WTC11 (cell line): ENCODE measurements around the gene HAGHL. TPM values are rescaled to one million over a fixed set of nuclear protein-coding genes. Genes with fewer than 3 reads are reported as not detected.

Experiments
- ATAC-seq: fragments of 200-7000 bp; cut with Tn5 transposase; 2 replicates; pipeline ENCODE4 v1.10.0; 2021; ENCODE audit warnings: mild to moderate bottlenecking, moderate library complexity
- CTCF ChIA-PET: fragments of 300-600 bp; sonication (Branson Sonifier 250); formaldehyde crosslinking; loops from one replicate; lab custom pipeline; 2021; ENCODE audit warnings: antibody characterized with exemption; lab: Charles Lee
- POLR2A ChIA-PET: fragments of 350-600 bp; sonication (Branson Sonifier 250); formaldehyde crosslinking; loops from one replicate; lab custom pipeline; 2021; ENCODE audit warnings: antibody characterized with exemption; lab: Charles Lee
- DNase-seq: peaks from one replicate; pipeline ENCODE4 v3.0.0; 2021; ENCODE audit warnings: low spot score
- H3K27ac Mint-ChIP-seq: 2 replicates; pipeline ENCODE4 v1.8.0; 2021; ENCODE audit warnings: mixed read lengths
- H3K27me3 Mint-ChIP-seq: 2 replicates; pipeline ENCODE4 v1.8.0; 2021; ENCODE audit warnings: low read depth, mild to moderate bottlenecking, moderate library complexity, mixed read lengths
- H3K36me3 Mint-ChIP-seq: 2 replicates; pipeline ENCODE4 v1.8.0; 2021; ENCODE audit warnings: mixed read lengths
- H3K4me1 Mint-ChIP-seq: 2 replicates; pipeline ENCODE4 v1.8.0; 2022; ENCODE audit warnings: mixed read lengths
- H3K4me3 Mint-ChIP-seq: 2 replicates; pipeline ENCODE4 v1.8.0; 2021; ENCODE audit warnings: mild to moderate bottlenecking, moderate library complexity, mixed read lengths
- H3K9me3 Mint-ChIP-seq: 2 replicates; pipeline ENCODE4 v1.8.0; 2021; ENCODE audit warnings: mixed read lengths
- CREM ChIP-seq: sonication (generic); formaldehyde crosslinking; IDR thresholded peaks from 2 replicates; pipeline ENCODE4 v1.8.1; 2022; ENCODE audit warnings: mild to moderate bottlenecking, missing genetic modification reagents, moderate library complexity
- FOXJ3 ChIP-seq: sonication (generic); formaldehyde crosslinking; IDR thresholded peaks from 2 replicates; pipeline ENCODE4 v1.9.0; 2021; ENCODE audit warnings: missing genetic modification reagents, mild to moderate bottlenecking, borderline replicate concordance
- HMGA2 ChIP-seq: fragments of 250-450 bp; sonication (Bioruptor Pico); IDR thresholded peaks from 2 replicates; pipeline ENCODE4 v1.4.0; 2021; ENCODE audit warnings: mild to moderate bottlenecking, moderate library complexity
- MXD4 ChIP-seq: fragments of 250-450 bp; sonication (Bioruptor Pico); IDR thresholded peaks from 2 replicates; pipeline ENCODE4 v1.8.0; 2021; ENCODE audit warnings: mild to moderate bottlenecking, moderate library complexity, borderline replicate concordance
- NFATC4 ChIP-seq: fragments of 250-450 bp; sonication (Bioruptor Pico); IDR thresholded peaks from 2 replicates; pipeline ENCODE4 v1.9.0; 2021; ENCODE audit warnings: mild to moderate bottlenecking
- NFE2L1 ChIP-seq: sonication (generic); formaldehyde crosslinking; IDR thresholded peaks from 2 replicates; pipeline ENCODE4 v1.8.1; 2023; ENCODE audit warnings: missing genetic modification reagents
- RELA ChIP-seq: sonication (generic); formaldehyde crosslinking; IDR thresholded peaks from 2 replicates; pipeline ENCODE4 v1.8.1; 2022; ENCODE audit warnings: missing genetic modification reagents, mild to moderate bottlenecking, borderline replicate concordance
- TCF7 ChIP-seq: sonication (generic); formaldehyde crosslinking; IDR thresholded peaks from 2 replicates; pipeline ENCODE4 v1.8.0; 2022; ENCODE audit warnings: mild to moderate bottlenecking, low read depth, missing genetic modification reagents, moderate library complexity
- ZNF219 ChIP-seq: sonication (generic); formaldehyde crosslinking; IDR thresholded peaks from 2 replicates; pipeline ENCODE4 v1.8.0; 2023; ENCODE audit warnings: missing genetic modification reagents, mild to moderate bottlenecking, borderline replicate concordance
- ZNF671 ChIP-seq: fragments of 250-450 bp; sonication (Bioruptor Pico); IDR thresholded peaks from 2 replicates; pipeline ENCODE4 v1.8.0; 2021; ENCODE audit warnings: mild to moderate bottlenecking
- total RNA-seq: library from RNA; stranded (reverse); gene quantifications from 3 replicates; pipeline ENCODE4 v1.2.3, GENCODE V29; 2021
- TF ChIP-seq, protein P1 (sequence below): sonication (generic); formaldehyde crosslinking; IDR thresholded peaks from 2 replicates; pipeline ENCODE4 v1.8.0; 2022; ENCODE audit warnings: mild to moderate bottlenecking, missing genetic modification reagents
- TF ChIP-seq, protein P2 (sequence below): fragments of 250-450 bp; sonication (Bioruptor Pico); IDR thresholded peaks from 2 replicates; pipeline ENCODE4 v1.8.0; 2021; ENCODE audit warnings: mild to moderate bottlenecking

The HAGHL gene
- total RNA-seq, 1 experiment from 2014 or later: 41.7 TPM

DNA sequence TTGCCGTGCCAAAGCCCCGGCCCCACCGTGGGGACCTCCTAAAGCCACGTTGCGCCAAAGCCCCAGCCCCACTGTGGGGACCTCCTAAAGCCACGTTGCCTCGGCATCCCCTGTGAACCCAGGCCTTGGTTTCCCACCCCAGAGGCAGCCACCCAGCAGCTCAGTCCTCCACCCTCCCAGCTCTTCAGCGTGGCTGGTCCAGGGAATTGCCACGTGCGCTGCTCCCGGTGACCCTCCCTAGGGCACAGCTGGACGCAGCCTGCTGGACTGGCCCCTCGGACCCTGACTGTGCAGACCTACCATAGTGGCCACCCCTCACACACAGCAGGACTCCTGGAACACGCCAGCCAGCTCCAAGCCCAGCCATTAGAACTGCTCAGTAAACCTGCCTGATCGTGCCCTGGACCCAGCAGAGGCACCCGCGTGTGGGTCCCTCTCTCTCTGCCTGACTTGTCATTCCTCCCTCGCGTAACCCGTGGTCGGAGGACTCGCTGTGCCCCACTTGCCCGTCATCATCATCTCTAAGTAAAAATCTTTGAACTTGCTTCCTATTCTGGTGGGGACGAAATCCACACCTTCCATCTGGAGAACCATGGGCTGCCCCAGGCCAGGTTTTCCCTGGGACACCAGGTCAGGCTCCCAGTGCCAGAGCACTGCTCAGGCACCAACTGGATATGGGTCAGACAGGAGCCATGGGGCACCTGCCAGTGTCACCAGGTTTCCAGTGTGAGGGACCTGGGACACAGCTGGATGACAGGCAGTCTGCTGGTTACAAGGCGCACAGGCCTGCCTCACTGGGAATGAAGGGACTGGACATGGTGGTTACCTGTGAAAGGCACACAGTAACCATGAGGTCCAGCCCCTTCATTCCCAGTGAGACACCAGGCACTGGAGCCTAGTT lies 8.3 kb downstream of the HAGHL start:
- Mint-ChIP-seq H3K27me3 (no peaks in the 10 kb centered on the region), H3K36me3 (peaks cover 9% of the 10 kb centered on the region; the same call in 1 of the 2 replicates), H3K27ac (no peak overlapping the region), H3K4me1 (peaks cover 14% of the 10 kb centered on the region), H3K4me3 (no peak overlapping the region), H3K9me3 (no peaks in the 10 kb centered on the region)
- TF ChIP-seq MXD4 (CRISPR knock-in tag) (no peak), TCF7 (no peak), ZNF671 (no peak)
- ChIA-PET POLR2A (no interaction called here), CTCF (interaction anchor here (0.7 to 4.0 kb wide), 3 partner anchors 14 to 50 kb away, joined by 3 to 19 read pairs (median 13); partner anchors contain the start of gene ANTKMT)
- DNase-seq: no peak
- ATAC-seq: no peak

DNA sequence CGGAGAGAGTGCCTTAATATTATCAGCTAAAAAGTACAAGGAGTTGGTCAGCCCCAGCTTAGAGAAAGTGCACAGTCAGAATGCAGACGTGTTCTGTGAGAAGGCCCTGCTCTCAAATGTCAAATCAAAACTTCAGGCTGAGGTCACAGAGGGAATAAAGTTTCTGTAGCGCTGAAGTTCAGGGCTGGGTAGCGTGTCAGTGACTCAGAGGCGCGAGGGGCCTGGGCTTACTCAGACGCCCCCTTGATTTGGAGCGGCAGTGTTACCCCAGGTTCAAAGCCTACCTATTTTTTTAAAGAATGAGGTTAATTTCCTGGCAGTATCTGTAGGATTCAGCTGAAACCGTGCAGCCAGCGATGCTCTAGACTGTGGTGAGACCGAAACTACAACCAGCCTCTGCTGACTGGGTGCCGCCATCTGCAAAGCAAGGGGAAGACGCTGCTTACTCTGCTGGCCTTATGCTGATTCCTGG lies 9.1 kb downstream of the HAGHL start:
- ATAC-seq: no peak
- POLR2A ChIA-PET: no interaction called here
- H3K36me3 Mint-ChIP-seq: peaks cover 9% of the 10 kb centered on the region; the same call in 1 of the 2 replicates
- H3K4me1 Mint-ChIP-seq: peaks cover 14% of the 10 kb centered on the region
- no peak overlapping the region for H3K27ac Mint-ChIP-seq
- CTCF ChIA-PET: interaction anchor here (0.7 to 1.0 kb wide), 3 partner anchors 10 to 35 kb away, joined by 3 read pairs; partner anchors contain the start of gene CCDC78
- H3K4me3 Mint-ChIP-seq: no peak overlapping the region
- H3K27me3 Mint-ChIP-seq: no peaks in the 10 kb centered on the region
- TF ChIP-seq, protein P1, sequence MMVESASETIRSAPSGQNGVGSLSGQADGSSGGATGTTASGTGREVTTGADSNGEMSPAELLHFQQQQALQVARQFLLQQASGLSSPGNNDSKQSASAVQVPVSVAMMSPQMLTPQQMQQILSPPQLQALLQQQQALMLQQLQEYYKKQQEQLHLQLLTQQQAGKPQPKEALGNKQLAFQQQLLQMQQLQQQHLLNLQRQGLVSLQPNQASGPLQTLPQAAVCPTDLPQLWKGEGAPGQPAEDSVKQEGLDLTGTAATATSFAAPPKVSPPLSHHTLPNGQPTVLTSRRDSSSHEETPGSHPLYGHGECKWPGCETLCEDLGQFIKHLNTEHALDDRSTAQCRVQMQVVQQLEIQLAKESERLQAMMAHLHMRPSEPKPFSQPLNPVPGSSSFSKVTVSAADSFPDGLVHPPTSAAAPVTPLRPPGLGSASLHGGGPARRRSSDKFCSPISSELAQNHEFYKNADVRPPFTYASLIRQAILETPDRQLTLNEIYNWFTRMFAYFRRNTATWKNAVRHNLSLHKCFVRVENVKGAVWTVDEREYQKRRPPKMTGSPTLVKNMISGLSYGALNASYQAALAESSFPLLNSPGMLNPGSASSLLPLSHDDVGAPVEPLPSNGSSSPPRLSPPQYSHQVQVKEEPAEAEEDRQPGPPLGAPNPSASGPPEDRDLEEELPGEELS (CRISPR knock-in tag): no peak
- TF ChIP-seq, all 79 proteins: peak for 0
- H3K9me3 Mint-ChIP-seq: no peaks in the 10 kb centered on the region
- no peak for DNase-seq

DNA sequence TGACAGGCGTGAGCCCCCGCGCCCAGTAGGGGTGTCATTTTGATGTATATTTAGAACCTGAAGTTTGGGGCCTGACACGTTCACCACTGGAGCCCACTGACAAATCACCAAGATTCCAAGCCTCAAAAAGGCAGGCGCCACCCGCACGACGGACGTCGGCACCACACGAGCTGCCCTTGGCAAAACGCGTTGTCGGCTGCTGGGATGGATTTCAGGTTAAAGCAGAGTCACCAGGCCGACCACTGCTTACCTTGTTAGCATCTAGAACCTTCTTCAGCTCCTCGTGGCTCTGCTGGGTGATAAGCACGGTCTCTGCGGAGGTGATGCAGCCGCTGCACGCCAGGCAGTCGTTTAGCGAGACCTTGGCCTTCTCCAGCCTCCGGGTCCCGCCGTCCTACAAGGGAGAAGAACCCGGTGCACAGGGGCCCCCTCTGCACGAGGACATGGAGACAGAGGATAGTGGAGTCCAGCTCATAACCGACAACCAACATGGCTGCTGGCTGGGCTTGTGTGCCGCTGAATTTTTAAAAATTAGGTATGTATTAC lies 10.1 kb downstream of the HAGHL start:
- Mint-ChIP-seq H3K27me3 (no peaks in the 10 kb centered on the region), H3K4me3 (no peak overlapping the region), H3K9me3 (no peaks in the 10 kb centered on the region), H3K36me3 (peaks cover 9% of the 10 kb centered on the region; the same call in 1 of the 2 replicates), H3K27ac (no peak overlapping the region), H3K4me1 (peaks cover 14% of the 10 kb centered on the region)
- TF ChIP-seq ZNF219 (CRISPR knock-in tag) (no peak), RELA (CRISPR knock-in tag) (no peak), FOXJ3 (CRISPR knock-in tag) (no peak), NFE2L1 (no peak), CREM (CRISPR knock-in tag) (no peak), NFATC4 (CRISPR knock-in tag) (no peak), HMGA2 (no peak)
- TF ChIP-seq, protein P2, sequence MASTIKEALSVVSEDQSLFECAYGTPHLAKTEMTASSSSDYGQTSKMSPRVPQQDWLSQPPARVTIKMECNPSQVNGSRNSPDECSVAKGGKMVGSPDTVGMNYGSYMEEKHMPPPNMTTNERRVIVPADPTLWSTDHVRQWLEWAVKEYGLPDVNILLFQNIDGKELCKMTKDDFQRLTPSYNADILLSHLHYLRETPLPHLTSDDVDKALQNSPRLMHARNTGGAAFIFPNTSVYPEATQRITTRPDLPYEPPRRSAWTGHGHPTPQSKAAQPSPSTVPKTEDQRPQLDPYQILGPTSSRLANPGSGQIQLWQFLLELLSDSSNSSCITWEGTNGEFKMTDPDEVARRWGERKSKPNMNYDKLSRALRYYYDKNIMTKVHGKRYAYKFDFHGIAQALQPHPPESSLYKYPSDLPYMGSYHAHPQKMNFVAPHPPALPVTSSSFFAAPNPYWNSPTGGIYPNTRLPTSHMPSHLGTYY: no peak
- no peak for ATAC-seq
- POLR2A ChIA-PET: no interaction called here
- no peak for DNase-seq
- CTCF ChIA-PET: interaction anchor here (0.8 to 1.7 kb wide), 7 partner anchors 9 to 89 kb away, joined by 3 to 5 read pairs (median 3); partner anchors contain the start of gene CCDC78
